Measurements from ENCODE around the gene TFR2. TPM values are rescaled to one million over a fixed set of nuclear protein-coding genes. Genes with fewer than 3 reads are reported as not detected.
A peak's percentile ranks its signal among the peaks of the same experiment; 100 is the strongest.

TFR2 gene
- total RNA-seq, 4 donors from 2014 or later, result 0.43 to 2.0 TPM; not detected in 2

DNA sequence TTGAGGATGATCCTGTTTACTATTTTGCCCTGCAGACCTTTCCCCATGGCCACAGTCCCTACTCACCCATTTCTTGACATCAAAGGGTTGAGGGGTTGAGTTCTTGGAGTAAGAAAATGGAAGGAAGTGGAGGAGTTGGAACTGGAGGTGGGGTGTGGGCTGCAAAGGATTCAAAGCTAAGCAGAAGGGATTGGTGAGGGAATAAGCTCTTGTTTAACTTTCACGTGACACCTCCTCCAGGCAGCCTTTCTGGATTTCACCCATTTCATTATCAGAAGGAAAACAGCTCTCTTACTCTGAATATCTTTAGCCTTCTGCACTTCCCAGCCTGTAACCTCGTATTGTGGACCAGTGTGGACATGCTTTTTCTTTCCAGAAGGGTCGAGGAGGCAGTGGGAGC lies 15.3 kb downstream of the TFR2 start:
- Histone ChIP-seq H3K36me3 (no peaks in the 10 kb centered on the region), H3K4me1 (no peaks in the 10 kb centered on the region), H3K9me3 (no peaks in the 10 kb centered on the region), H3K27ac (no peak overlapping the region), H3K4me3 (peak overlapping the region; percentile 6 to 24), H3K27me3 (no peaks in the 10 kb centered on the region)
- intact Hi-C loops (cut with DNase I; ENCODE audit: low total_unique reads), result no loop called here
- TF ChIP-seq POLR2A (IDR thresholded peaks at IDR 0.05), result no peak
- TF ChIP-seq, protein P1, sequence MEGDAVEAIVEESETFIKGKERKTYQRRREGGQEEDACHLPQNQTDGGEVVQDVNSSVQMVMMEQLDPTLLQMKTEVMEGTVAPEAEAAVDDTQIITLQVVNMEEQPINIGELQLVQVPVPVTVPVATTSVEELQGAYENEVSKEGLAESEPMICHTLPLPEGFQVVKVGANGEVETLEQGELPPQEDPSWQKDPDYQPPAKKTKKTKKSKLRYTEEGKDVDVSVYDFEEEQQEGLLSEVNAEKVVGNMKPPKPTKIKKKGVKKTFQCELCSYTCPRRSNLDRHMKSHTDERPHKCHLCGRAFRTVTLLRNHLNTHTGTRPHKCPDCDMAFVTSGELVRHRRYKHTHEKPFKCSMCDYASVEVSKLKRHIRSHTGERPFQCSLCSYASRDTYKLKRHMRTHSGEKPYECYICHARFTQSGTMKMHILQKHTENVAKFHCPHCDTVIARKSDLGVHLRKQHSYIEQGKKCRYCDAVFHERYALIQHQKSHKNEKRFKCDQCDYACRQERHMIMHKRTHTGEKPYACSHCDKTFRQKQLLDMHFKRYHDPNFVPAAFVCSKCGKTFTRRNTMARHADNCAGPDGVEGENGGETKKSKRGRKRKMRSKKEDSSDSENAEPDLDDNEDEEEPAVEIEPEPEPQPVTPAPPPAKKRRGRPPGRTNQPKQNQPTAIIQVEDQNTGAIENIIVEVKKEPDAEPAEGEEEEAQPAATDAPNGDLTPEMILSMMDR (IDR thresholded peaks at IDR 0.05), result no peak
- no peak for DNase-seq

DNA sequence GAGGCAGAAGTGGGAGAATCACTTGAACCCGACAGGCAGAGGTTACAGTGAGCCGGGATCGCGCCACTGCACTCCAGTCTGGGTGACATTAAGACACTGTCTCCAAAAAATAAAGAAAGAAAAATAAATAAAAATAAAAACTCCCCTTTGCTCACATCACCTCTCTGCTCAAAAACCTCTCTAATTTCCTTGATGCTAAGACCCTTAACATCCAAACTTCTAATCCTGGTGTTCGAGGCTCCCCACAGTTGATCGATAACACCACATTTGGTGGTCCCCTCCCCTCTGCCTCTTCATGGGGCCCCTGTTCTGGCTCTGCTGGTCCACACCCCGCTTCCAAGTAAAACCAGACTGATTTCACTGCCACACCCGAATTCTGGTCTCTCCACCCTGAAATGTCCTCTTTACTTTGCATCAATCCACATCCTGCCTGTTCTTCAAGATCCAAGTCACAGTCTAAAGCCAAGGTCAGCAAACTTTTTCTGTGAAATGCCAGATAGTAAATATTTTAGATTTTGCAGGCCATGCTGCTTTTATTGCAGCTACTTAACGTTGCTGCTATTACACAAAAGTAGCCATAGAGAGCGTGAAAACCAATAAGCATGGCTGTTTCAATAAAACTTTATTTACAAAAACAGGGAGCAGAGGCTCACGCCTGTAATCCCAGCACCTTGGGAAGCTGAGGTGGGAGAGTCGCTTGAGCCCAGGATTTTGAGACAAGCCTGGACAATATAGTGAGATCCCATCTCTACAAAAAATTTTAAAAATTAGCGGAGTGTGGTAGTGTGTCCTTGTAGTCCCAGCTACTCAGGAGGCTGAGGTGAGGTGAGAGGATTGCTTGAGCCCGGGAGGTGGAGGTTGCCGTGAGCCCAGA lies 17.2 kb downstream of the TFR2 start:
- TF ChIP-seq, protein P1 (IDR thresholded peaks at IDR 0.05), result no peak
- TF ChIP-seq POLR2A (IDR thresholded peaks at IDR 0.05), result no peak
- H3K4me1 ChIP-seq, result no peaks in the 10 kb centered on the region
- DNase-seq, result no peak

DNA sequence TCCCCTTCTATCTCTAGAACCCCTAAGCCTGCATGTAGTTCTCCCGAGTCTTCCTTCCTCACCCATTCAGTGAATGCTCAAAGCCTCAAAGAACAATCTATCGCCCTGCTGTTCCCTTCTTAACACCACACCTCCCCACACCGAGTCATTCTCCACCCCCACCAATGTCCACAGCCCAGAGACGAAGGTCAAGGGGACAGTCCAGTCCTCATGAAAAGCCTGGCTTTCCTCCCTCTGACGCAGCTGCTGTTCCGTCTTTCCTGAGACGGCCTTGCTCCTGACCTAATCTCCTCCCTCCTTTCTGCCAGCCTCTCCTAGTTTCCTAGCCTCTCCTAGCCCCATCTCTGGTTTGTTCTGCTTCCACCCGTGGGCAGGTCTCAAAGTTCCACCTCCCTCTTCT lies 19.8 kb downstream of the TFR2 start:
- Histone ChIP-seq H3K4me3 (no peak overlapping the region), H3K9me3 (no peaks in the 10 kb centered on the region), H3K4me1 (no peaks in the 10 kb centered on the region), H3K27ac (no peak overlapping the region), H3K36me3 (no peaks in the 10 kb centered on the region), H3K27me3 (no peaks in the 10 kb centered on the region)
- intact Hi-C loops (cut with DNase I; ENCODE audit: low total_unique reads), result no loop called here
- DNase-seq, result no peak
- TF ChIP-seq, protein P1 (IDR thresholded peaks at IDR 0.05), result no peak
- TF ChIP-seq POLR2A (IDR thresholded peaks at IDR 0.05), result no peak

More for the DNA sequence above, 17.2 kb downstream of the TFR2 start:
- H3K9me3 ChIP-seq, result no peaks in the 10 kb centered on the region
- intact Hi-C loops (cut with DNase I; ENCODE audit: low total_unique reads), result no loop called here
- H3K4me3 ChIP-seq, result no peak overlapping the region
- no peaks in the 10 kb centered on the region for H3K27me3 ChIP-seq
- H3K36me3 ChIP-seq, result no peaks in the 10 kb centered on the region
- no peak overlapping the region for H3K27ac ChIP-seq

DNA sequence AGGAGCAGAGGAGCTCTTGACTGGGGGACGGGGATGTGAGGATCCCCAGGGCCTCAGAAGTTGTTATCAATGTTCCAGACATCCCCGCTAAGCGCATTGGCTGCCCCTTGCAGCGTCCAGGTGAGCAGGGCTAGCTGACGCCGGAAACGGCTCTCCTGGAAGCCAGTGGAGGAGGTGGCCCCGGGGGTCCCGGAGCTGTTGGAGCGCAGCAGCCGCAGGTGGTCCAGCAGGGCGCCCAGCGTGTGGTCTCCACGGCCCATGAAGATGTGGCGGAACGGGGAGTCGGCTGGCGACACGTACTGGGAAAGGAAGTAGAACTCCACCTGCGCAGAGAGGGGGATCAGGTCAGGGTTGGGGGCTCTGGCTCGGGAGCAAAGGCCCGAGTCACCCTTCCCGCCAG lies 20.5 kb downstream of the TFR2 start:
- Histone ChIP-seq H3K36me3 (no peaks in the 10 kb centered on the region), H3K27me3 (no peaks in the 10 kb centered on the region), H3K27ac (no peak overlapping the region), H3K4me1 (no peaks in the 10 kb centered on the region), H3K9me3 (no peaks in the 10 kb centered on the region), H3K4me3 (no peak overlapping the region)
- TF ChIP-seq, protein P1 (IDR thresholded peaks at IDR 0.05), result no peak
- no peak for TF ChIP-seq POLR2A (IDR thresholded peaks at IDR 0.05)
- intact Hi-C loops (cut with DNase I; ENCODE audit: low total_unique reads), result no loop called here
- DNase-seq, result no peak

DNA sequence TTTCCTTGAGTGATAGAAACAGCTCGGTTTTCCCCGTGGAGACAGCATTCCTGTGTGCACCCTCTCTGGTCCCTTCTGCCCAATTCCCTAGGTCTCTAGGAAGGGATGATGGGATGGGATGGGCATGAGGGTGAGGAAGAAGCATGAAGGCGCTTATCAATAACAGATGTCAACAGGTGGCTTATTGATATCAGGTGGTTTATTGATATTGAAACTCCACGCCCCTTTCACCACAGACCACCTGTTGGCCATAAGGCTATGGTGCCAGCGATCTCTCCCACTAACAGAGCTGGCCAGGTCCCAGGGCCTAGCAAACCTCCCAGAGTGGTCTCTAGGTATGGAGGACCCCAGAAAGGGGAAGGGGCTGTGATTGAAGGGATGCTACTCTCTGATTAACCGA lies 21.1 kb downstream of the TFR2 start:
- no peaks in the 10 kb centered on the region for H3K36me3 ChIP-seq
- intact Hi-C loops (cut with DNase I; ENCODE audit: low total_unique reads), result no loop called here
- no peaks in the 10 kb centered on the region for H3K9me3 ChIP-seq
- no peak overlapping the region for H3K4me3 ChIP-seq
- H3K4me1 ChIP-seq, result no peaks in the 10 kb centered on the region
- TF ChIP-seq, protein P1 (IDR thresholded peaks at IDR 0.05), result no peak
- no peak for TF ChIP-seq POLR2A (IDR thresholded peaks at IDR 0.05)
- no peaks in the 10 kb centered on the region for H3K27me3 ChIP-seq
- no peak for DNase-seq
- H3K27ac ChIP-seq, result no peak overlapping the region
